GM19193 (cell line): ENCODE results near the gene ABHD14A.

Experiments
- POLR2A ChIP-seq: IDR thresholded peaks from 4 replicates; pipeline ENCODE4 v1.6.1; 2011; ENCODE audit not compliant: insufficient read depth, insufficient read length; ENCODE audit errors: extremely low read depth

Gene ABHD14A

DNA sequence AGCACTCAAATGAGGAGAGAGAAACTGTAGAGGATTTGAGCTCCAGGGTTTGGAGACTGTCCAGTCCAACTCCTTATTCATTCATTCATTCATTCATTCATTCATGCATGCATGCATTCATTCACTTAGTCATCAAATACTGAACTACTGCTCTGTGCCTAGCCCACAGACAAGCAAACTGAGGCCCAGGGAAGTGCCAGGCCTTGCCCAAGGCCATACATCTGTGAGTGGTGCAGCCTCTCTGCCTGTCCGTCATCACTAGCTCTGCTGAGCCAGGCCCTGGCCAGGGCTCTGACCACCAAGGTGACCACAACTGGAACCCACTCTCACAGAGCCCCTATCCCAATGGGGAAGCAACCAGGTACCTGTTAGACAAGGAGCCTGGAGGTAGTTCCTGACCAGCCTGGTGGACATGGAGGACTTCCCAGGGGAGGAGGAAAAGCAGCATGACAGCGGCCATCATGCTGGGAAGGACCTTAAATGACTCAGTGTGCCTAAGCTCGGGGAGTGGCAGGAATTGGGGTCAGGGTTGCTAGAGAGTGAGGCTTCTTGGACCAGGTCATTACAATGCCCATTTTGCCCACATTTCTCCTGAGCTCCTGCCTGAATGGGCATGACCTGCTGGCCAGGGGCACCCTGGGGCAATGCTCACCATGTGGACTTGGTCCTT is 48.4 kb downstream of the ABHD14A start:
- no peak for TF ChIP-seq POLR2A

DNA sequence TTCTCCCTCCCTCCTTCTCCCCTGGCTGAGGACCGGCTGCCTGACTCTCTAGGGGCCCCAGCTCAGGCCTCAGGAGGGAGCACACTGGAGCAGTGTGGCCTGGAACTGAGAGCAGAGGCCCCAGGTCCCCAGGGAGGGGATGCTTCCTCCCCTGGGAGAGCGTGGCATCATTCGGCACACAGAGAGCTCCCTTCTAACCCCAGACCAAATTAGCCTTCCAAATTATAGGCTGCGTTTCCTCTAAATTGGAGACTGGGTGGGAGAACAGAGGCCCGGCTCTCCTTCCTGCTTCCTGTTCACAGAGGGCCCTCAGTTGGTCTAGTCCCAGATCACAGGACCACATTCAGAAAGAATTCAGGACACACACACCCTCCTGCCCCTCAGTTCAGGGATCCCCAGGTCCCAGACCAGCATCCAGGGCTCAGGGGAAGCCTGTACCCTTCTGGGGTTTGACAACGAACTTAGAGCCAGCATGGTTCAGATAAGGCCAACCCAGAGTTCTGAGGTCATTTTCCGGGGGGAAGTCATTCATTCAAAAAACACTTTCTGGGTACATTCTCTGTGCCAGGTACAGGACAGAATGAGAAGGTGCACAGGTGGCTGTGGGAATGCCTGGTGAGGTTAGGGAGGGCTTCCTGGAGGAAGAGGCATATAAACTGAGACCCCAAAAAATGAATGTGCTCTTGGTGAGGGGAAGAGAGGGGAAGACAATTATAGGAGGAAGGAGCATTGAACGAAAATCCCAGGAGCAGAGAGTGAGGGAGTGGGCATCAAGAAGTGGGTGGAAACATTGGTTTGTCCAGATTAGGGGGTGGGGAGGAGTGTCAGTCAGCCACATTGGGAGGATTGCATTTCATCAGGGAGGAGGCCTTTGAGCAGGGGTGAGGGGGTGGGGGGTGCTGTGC is 49.2 kb downstream of the ABHD14A start:
- no peak for TF ChIP-seq POLR2A

DNA sequence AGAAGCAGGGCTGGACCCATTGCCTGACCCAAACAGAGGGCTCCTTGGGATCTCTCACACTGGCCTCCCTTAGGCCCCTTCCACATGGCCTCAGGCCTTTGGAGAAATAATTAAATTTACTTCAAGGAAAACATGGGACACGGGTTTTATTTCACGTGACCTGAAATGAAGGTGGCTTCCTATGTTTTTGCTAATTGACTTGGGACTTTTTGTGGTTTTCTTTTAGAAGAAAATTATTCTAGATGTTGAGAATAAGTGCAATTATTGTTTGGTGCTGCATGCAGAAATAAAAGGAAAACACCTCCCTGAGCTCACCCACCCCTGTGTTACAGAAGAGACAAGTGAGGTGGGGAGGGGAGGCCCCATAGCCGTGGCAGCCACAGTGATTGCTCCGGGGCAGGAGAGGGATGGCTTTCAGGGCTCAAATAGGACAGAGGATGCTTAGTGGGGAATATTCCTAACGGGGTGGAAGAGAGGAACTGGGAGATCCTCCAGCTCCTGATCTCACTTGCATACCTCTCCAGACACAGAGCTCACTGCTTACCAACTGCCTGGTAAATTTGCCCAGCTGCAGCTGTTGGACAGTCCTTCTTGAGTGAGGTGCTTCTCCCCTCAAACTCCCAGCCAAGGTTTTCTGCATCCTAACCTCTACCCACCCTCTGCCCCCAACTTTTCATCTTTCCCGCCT is 50.0 kb downstream of the ABHD14A start:
- TF ChIP-seq POLR2A, result no peak

DNA sequence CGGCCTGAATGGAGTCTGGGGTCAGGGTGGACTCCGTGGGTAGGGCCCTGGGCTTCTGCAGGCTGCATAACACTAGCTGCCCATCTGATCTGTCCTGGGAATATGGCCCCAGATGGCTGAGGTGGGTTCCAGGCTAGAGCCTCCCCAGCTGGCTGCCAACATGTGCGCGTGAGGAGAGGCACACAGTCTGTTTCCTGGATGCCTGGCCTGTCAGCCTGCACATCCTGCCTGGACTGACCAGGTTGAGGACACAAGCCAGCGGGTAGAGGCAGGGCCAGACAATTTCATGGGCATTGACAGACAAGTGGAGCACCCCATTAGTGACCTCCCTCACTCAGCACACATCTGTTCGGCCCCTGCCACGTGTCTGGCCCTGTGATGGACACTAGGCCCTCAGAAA is 50.6 kb downstream of the ABHD14A start:
- TF ChIP-seq POLR2A, result no peak

DNA sequence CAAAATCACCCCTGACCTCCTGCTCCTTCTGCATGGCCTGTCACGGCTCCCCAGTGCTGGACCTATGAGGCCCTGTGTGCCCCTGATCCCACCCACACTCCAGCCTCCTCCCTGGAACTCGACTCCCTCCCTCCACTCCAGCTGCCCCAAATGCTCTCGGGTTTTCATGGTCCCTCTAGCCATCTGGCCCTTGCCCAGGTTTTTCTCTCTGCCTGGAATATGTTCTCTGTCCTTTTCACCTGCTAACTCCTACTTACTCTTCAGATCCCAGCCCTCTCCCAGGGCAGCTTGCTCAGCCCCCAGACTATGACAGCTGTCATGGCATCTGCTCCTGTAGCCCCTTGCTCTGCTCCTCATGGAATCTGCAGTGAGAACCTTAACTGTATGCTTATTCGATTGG is 51.2 kb downstream of the ABHD14A start:
- no peak for TF ChIP-seq POLR2A

DNA sequence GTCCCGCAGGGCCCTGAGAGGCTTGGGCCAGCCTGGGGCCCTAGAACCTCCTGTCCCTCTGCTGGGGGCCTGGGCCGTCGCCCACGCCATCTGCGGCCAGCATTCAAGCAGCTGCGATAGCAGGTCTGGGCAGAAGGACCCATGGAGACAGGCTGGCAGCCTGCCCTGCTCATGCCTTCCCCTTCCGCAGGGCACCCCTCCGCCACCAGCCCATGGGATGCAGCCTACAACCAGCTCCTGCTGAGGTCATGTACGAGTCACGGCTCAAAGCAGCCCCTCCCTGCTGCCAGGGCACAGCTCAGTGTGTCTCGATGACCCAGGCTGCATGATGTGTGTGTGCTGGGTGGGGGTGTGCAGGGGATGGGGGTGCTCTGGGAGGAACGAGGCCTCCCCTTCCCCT is 53.7 kb downstream of the ABHD14A start:
- TF ChIP-seq POLR2A, result no peak

GRCh38 chr3:52029053-52029452 is 54.2 kb downstream of the ABHD14A start:
- TF ChIP-seq POLR2A, result no peak

- no peak for TF ChIP-seq POLR2A
These were observed 54.7 kb downstream of the ABHD14A start for GRCh38 chr3:52029535-52029934.
